Tibial nerve (tissue), 4 donors: ENCODE data around the gene CUL3. TPM values are rescaled to one million over a fixed set of nuclear protein-coding genes. Genes with fewer than 3 reads are reported as not detected.

ENCODE experiments used
- DNase-seq, 2 donors: peaks; one replicate each; pipeline ENCODE4 v3.0.0-alpha.2; 2019; ENCODE audit warnings: low spot score in 2 of 2
- H3K27ac ChIP-seq, 4 donors: fragments of 200-600 bp; sonication (generic) in 3 of 4; one replicate each; pipeline ENCODE4 v1.5.1; 2017 to 2019; ENCODE audit warnings: mild to moderate bottlenecking in 1 of 4
- H3K27me3 ChIP-seq, 2 donors: fragments of 200-600 bp; sonication (generic) in 1 of 2; one replicate each; pipeline versions ENCODE4 v1.5.1 to v1.6.0; 2017 to 2019
- H3K36me3 ChIP-seq, 3 donors: fragments of 200-600 bp; sonication (generic); one replicate each; pipeline ENCODE4 v1.5.1; 2018 to 2019
- H3K4me1 ChIP-seq, 4 donors: fragments of 200-600 bp; sonication (generic) in 3 of 4; one replicate each; pipeline ENCODE4 v1.5.1; 2017 to 2019
- H3K4me3 ChIP-seq, 4 donors: fragments of 200-600 bp; sonication (generic) in 3 of 4; one replicate each; pipeline ENCODE4 v1.5.1; 2017 to 2019; ENCODE audit warnings: mild to moderate bottlenecking in 1 of 4, moderate library complexity in 1 of 4
- H3K9me3 ChIP-seq, 4 donors: fragments of 200-600 bp; sonication (generic) in 3 of 4; one replicate each; pipeline ENCODE4 v1.5.1; 2017 to 2019
- EP300 ChIP-seq, 2 donors: sonication (generic); formaldehyde crosslinking; IDR thresholded peaks; one replicate each; pipeline ENCODE4 v1.6.1; 2017; ENCODE audit warnings: antibody characterized with exemption in 2 of 2, mild to moderate bottlenecking in 1 of 2
- POLR2A ChIP-seq, 2 donors: fragments of 450-650 bp; IDR thresholded peaks; one replicate each; pipeline ENCODE4 v1.6.1; 2017; ENCODE audit warnings: antibody characterized with exemption in 2 of 2, mild to moderate bottlenecking in 2 of 2, moderate library complexity in 2 of 2
- WGBS, 2 donors: methylation state at CpG; one replicate each; pipeline ENCODE4 v1.1.5; 2018; 5-methylcytosine and 5-hydroxymethylcytosine counted together
- total RNA-seq, 4 donors: library from RNA; depleted of rRNA; stranded (reverse); fragments of >200 nt; gene quantifications; one replicate each; pipeline ENCODE4 v1.1.0, GENCODE V29; 2016
- TF ChIP-seq, protein P1 (sequence below), 5 experiments: fragments of 200-600 bp in 3 of 5; fragments of 450-650 bp in 2 of 5; sonication (generic) in 3 of 5; IDR thresholded peaks; one replicate each; pipeline ENCODE4 v1.5.1; 2016 to 2019; ENCODE audit warnings: antibody characterized with exemption in 5 of 5, mild to moderate bottlenecking in 3 of 5, moderate library complexity in 2 of 5

The CUL3 gene
- total RNA-seq, 4 donors from 2014 or later, result 63.0 to 72.2 (median 67.3) TPM

DNA sequence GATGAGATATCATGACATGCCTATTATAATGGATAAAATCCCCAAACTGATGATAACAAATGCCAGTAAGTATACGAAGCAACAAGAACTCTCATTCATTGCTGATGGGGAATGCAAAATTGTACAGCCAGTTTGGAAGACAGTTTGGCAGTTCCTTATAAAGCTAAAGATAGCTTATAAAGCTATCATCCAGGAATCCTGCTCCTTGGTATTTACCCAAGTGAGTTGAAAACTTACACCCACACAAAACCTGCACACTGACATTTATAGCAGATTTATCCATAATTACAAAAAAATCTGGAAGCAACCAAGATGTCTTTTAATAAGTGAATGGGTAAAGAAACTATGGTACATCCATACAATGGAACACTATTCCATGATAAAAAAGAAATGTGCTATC lies 123.8 kb downstream of the CUL3 start:
- Histone ChIP-seq H3K27me3 (no peaks in the 10 kb centered on the region), H3K4me3 (no peak overlapping the region), H3K36me3 (no peaks in the 10 kb centered on the region), H3K27ac (no peak overlapping the region), H3K4me1 (no peaks in the 10 kb centered on the region), H3K9me3 (peaks cover 0 to 2% (median 0%) of the 10 kb centered on the region in 4 donors)
- no peak for DNase-seq
- TF ChIP-seq, protein P1, sequence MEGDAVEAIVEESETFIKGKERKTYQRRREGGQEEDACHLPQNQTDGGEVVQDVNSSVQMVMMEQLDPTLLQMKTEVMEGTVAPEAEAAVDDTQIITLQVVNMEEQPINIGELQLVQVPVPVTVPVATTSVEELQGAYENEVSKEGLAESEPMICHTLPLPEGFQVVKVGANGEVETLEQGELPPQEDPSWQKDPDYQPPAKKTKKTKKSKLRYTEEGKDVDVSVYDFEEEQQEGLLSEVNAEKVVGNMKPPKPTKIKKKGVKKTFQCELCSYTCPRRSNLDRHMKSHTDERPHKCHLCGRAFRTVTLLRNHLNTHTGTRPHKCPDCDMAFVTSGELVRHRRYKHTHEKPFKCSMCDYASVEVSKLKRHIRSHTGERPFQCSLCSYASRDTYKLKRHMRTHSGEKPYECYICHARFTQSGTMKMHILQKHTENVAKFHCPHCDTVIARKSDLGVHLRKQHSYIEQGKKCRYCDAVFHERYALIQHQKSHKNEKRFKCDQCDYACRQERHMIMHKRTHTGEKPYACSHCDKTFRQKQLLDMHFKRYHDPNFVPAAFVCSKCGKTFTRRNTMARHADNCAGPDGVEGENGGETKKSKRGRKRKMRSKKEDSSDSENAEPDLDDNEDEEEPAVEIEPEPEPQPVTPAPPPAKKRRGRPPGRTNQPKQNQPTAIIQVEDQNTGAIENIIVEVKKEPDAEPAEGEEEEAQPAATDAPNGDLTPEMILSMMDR (IDR thresholded peaks at IDR 0.05), result no peak
- TF ChIP-seq EP300 (IDR thresholded peaks at IDR 0.05), result no peak
- 56 to 64% methylated on average over 1 of the region's 1 CpG for WGBS, 2 donors

DNA sequence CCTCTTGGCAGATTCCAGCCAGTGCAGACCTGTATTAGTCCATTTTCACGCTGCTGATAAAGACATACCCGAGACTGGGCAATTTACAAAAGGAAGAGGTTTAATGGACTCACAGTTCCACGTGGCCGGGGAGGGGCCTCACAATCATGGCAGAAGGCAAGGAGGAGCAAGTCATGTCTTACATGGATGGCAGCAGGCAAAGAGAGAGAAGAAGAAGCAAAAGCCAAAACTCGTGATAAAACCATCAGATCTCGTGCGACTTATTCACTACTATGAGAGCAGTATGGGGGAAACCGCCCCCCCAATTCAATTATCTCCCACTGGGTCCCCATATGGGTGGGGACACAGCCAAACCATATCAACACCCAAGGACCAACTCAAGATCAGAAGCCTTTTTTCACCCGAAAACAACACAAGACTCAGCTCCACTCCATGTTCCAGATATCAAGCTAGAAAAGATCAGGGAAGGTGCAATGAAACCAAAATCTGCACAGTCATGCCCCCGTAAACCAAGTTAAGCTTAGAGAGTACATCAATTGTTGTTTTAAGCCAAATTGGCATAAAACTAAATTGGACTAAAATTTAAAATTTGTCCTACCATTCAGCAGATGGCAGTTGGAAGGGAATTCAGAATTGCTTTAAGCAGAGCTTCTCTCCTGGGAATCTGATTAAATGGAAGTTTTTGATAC lies 127.6 kb downstream of the CUL3 start:
- no peak for DNase-seq
- H3K4me3 ChIP-seq, result no peak overlapping the region
- no peaks in the 10 kb centered on the region for H3K27me3 ChIP-seq
- 86 to 90% methylated on average over 10 of the region's 10 CpGs for WGBS, 2 donors
- H3K27ac ChIP-seq, result no peak overlapping the region
- H3K36me3 ChIP-seq, result no peaks in the 10 kb centered on the region
- H3K9me3 ChIP-seq, result peaks cover 0 to 8% (median 0%) of the 10 kb centered on the region in 4 donors
- H3K4me1 ChIP-seq, result no peaks in the 10 kb centered on the region
- TF ChIP-seq, protein P1 (IDR thresholded peaks at IDR 0.05), result no peak
- TF ChIP-seq EP300 (IDR thresholded peaks at IDR 0.05) (no peak), POLR2A (IDR thresholded peaks at IDR 0.05) (no peak)

DNA sequence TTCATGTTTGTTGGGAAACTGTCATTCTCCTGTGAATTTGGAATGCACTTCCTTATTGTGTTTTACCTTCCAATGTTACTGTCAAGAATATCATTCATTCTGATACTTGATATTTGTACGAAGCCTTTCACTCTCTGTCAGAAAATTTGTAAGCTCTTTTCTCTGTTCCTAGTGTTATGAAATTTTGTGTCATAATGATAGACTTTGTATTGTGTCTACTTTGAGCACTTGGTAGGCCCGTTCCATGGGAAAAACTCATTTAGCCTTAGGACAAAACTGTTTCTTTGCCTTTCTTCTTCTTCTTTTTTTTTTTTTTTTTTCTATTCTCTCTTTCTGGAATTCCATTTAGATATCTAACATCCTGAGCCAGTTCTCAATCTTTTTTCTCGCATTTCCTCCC lies 131.3 kb downstream of the CUL3 start:
- DNase-seq, result no peak
- Histone ChIP-seq H3K36me3 (no peaks in the 10 kb centered on the region), H3K4me1 (no peaks in the 10 kb centered on the region), H3K4me3 (no peak overlapping the region), H3K9me3 (peaks cover 0 to 8% (median 0%) of the 10 kb centered on the region in 4 donors), H3K27ac (no peak overlapping the region), H3K27me3 (no peaks in the 10 kb centered on the region)
- WGBS, 2 donors, result 92 to 96% methylated on average over 3 of the region's 3 CpGs
- TF ChIP-seq, protein P1 (IDR thresholded peaks at IDR 0.05), result no peak
- TF ChIP-seq EP300 (IDR thresholded peaks at IDR 0.05) (no peak), POLR2A (IDR thresholded peaks at IDR 0.05) (no peak)

DNA sequence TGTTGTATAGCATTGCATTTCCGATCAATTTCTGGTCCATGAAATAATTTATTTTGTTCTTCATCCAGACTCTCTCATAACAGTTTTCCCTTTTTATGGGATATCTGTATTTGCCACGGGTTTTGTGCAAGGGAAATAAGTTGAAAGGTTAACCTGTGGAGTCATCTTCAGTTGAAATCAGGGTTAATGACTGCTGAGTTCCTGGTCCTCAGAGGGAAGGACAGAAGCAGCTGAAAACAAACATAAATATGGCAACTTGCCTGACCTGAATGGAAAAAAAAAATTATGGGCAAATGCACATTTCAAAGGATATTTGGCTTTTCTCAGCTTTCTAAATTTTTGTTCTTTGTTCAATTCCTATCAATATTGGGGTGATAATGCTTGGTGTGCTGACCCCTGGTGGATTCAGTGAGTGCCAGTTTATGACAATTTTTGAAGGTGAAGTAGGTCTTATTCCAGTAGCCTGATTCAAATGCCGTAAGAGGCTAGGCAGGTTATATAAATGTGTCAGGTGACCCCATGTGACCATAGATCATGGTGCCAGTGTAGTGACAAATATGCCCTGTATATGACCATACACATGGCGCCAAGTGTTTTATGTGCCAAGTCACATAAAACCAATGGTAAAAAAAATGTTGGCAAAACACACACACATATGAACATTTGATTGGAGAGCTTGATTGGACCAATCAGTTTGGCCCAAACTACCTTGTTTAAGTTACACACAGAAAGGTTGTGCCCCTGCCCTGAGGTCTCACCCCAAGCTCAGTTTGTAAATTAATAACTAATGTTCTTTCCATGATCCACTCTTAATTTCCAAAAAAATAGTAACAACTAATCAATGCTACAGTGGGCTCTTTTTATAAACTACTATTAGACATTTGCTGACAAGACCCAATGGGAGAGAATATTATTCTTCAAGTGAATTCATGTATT lies 135.7 kb downstream of the CUL3 start:
- Histone ChIP-seq H3K27me3 (no peaks in the 10 kb centered on the region), H3K9me3 (peaks cover 0 to 8% (median 0%) of the 10 kb centered on the region in 4 donors), H3K4me1 (no peaks in the 10 kb centered on the region), H3K36me3 (no peaks in the 10 kb centered on the region), H3K27ac (no peak overlapping the region), H3K4me3 (no peak overlapping the region)
- WGBS, 2 donors, result 44 to 51% methylated on average over 4 of the region's 4 CpGs
- DNase-seq, result peak in 1 of 2 donors; percentile 21
- TF ChIP-seq POLR2A (IDR thresholded peaks at IDR 0.05), result no peak
- TF ChIP-seq, protein P1 (IDR thresholded peaks at IDR 0.05), result peak in 4 of 5 experiments; percentile 26 to 50 (median 38)
- no peak for TF ChIP-seq EP300 (IDR thresholded peaks at IDR 0.05)

DNA sequence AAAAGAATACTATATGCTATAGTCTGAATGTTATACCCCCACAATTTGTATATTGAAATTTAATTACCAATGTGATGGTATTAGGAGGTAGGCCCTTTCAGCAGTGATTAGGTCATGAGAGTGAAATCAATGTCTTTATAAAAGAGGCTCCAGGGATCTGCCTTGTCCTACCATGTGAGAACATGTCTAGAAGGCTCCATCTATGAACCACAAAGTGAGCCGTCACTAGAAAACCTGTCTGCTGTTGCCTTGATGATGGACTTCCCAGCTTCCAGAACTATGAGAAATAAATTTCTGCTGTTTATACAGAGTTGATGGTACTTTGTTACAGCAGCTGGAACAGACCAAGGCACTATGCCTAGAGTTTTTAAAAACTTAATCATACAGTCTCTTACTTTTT lies 136.9 kb downstream of the CUL3 start:
- TF ChIP-seq, protein P1 (IDR thresholded peaks at IDR 0.05), result no peak
- TF ChIP-seq EP300 (IDR thresholded peaks at IDR 0.05) (no peak), POLR2A (IDR thresholded peaks at IDR 0.05) (no peak)
- WGBS, 2 donors, result 91 to 100% methylated on average over 1 of the region's 1 CpG
- no peaks in the 10 kb centered on the region for H3K4me1 ChIP-seq

More for the DNA sequence above, 136.9 kb downstream of the CUL3 start:
- Histone ChIP-seq H3K27ac (no peak overlapping the region), H3K27me3 (no peaks in the 10 kb centered on the region), H3K4me3 (no peak overlapping the region), H3K9me3 (peaks cover 0 to 2% (median 0%) of the 10 kb centered on the region in 4 donors), H3K36me3 (no peaks in the 10 kb centered on the region)
- DNase-seq, result no peak
